HCT116 (cell line): ENCODE measurements around the gene CCNK.

ENCODE experiments used
- CEBPB ChIP-seq: IDR thresholded peaks from 2 replicates; pipeline ENCODE4 v1.6.1; 2012; ENCODE audit warnings: low read depth
- EZH2phosphoT487 ChIP-seq: fragments of 200-600 bp; IDR thresholded peaks from 2 replicates; pipeline ENCODE4 v1.6.1; 2018; ENCODE audit warnings: antibody characterized with exemption, borderline replicate concordance
- FOSL1 ChIP-seq: IDR thresholded peaks from 2 replicates; pipeline ENCODE4 v1.6.1; 2012; ENCODE audit warnings: low read depth
- JUND ChIP-seq: IDR thresholded peaks from 2 replicates; pipeline ENCODE4 v1.6.1; 2012
- POLR2A ChIP-seq: IDR thresholded peaks from 2 replicates; pipeline ENCODE4 v1.7.0; 2011; ENCODE audit warnings: borderline replicate concordance; ENCODE audit not compliant: insufficient read depth, insufficient read length; ENCODE audit errors: extremely low read depth
- POLR2AphosphoS5 ChIP-seq: IDR thresholded peaks from 2 replicates; pipeline ENCODE4 v1.6.1; 2011; ENCODE audit warnings: mild to moderate bottlenecking, low read depth, low read length, moderate library complexity
- RAD21 ChIP-seq: IDR thresholded peaks from 2 replicates; pipeline ENCODE4 v1.6.1; 2012; ENCODE audit warnings: low read depth, mild to moderate bottlenecking
- ZFX ChIP-seq: fragments of 450-650 bp; IDR thresholded peaks from 2 replicates; pipeline ENCODE4 v1.6.1; 2017
- ZNF274 ChIP-seq: fragments of 200-500 bp; sonication (Bioruptor generic); IDR thresholded peaks from 2 replicates; pipeline ENCODE4 v1.6.1; 2014; ENCODE audit warnings: mild to moderate bottlenecking, low read depth, low read length, inconsistent platforms
- TF ChIP-seq, protein P1 (sequence below): IDR thresholded peaks from 2 replicates; pipeline ENCODE4 v1.6.1; 2012
- TF ChIP-seq, protein P2 (sequence below), 3 experiments: fragments of 200-600 bp in 1 of 3; sonication (generic) in 1 of 3; IDR thresholded peaks in 2 of 3; conservative IDR thresholded peaks in 1 of 3; 2 replicates each; pipeline ENCODE4 v1.5.1; 2012 to 2017; ENCODE audit warnings: low read depth in 2 of 3, low read length in 2 of 3, antibody characterized with exemption in 1 of 3, borderline replicate concordance in 1 of 3, control low read depth in 1 of 3, mild to moderate bottlenecking in 1 of 3, mixed read lengths in 1 of 3, mixed run types in 1 of 3, moderate library complexity in 1 of 3; ENCODE audit not compliant: insufficient read depth in 1 of 3

DNA sequence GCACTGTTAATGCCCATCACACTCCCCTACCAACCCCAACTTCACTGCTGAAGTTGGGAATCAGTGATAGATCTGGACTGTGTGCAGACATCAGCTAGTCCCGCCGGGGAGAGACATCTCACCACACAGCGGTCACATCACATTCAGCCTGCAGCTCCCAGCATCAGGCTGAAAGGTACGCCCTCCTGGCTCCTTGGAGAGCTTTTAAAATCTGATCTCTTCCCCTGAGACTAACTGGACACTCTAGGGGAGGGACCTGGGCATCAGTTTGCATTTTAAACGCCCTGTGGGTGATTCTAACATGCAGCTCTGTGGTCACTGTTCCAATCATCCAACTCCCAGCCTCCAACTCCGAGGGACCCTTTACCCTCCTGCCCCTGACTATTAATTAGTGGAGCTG, 64.4 kb downstream of the CCNK start:
- TF ChIP-seq, protein P1, sequence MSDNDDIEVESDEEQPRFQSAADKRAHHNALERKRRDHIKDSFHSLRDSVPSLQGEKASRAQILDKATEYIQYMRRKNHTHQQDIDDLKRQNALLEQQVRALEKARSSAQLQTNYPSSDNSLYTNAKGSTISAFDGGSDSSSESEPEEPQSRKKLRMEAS: no peak
- no peak for TF ChIP-seq EZH2phosphoT487
- TF ChIP-seq, protein P2, sequence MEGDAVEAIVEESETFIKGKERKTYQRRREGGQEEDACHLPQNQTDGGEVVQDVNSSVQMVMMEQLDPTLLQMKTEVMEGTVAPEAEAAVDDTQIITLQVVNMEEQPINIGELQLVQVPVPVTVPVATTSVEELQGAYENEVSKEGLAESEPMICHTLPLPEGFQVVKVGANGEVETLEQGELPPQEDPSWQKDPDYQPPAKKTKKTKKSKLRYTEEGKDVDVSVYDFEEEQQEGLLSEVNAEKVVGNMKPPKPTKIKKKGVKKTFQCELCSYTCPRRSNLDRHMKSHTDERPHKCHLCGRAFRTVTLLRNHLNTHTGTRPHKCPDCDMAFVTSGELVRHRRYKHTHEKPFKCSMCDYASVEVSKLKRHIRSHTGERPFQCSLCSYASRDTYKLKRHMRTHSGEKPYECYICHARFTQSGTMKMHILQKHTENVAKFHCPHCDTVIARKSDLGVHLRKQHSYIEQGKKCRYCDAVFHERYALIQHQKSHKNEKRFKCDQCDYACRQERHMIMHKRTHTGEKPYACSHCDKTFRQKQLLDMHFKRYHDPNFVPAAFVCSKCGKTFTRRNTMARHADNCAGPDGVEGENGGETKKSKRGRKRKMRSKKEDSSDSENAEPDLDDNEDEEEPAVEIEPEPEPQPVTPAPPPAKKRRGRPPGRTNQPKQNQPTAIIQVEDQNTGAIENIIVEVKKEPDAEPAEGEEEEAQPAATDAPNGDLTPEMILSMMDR (IDR thresholded peaks at IDR 0.05 in 2 of 3, conservative IDR thresholded peaks at IDR 0.05 in 1 of 3; ENCODE audit: borderline replicate concordance in 1 of 3, insufficient read depth in 1 of 3, low read depth in 2 of 3, low read length in 2 of 3): no peak
- no peak for TF ChIP-seq JUND
- TF ChIP-seq RAD21: no peak
- no peak for TF ChIP-seq POLR2AphosphoS5
- no peak for TF ChIP-seq POLR2A
- no peak for TF ChIP-seq CEBPB
- no peak for TF ChIP-seq ZNF274
- no peak for TF ChIP-seq FOSL1
- no peak for TF ChIP-seq ZFX
